Duodenal mucosa (tissue), 2 donors: Measurements from ENCODE around the gene SMYD2.

Experiments
- H3K27ac ChIP-seq: one replicate; pipeline ENCODE4 v1.7.0; 2013; ENCODE audit warnings: low read depth, low read length
- H3K27me3 ChIP-seq, 2 donors: one replicate each; pipeline ENCODE4 v1.7.0; 2013; ENCODE audit warnings: low read length in 2 of 2, control low read depth in 1 of 2; ENCODE audit not compliant: insufficient read depth in 2 of 2, control insufficient read depth in 1 of 2
- H3K36me3 ChIP-seq, 2 donors: one replicate each; pipeline ENCODE4 v1.7.0; 2013; ENCODE audit warnings: low read length in 2 of 2, control low read depth in 1 of 2; ENCODE audit not compliant: insufficient read depth in 2 of 2, control insufficient read depth in 1 of 2
- H3K4me1 ChIP-seq, 2 donors: one replicate each; pipeline ENCODE4 v1.7.0; 2013; ENCODE audit warnings: low read length in 2 of 2, control low read depth in 1 of 2; ENCODE audit not compliant: insufficient read depth in 2 of 2, control insufficient read depth in 1 of 2
- H3K4me3 ChIP-seq, 2 donors: one replicate each; pipeline ENCODE4 v1.7.0; 2013; ENCODE audit warnings: low read length in 2 of 2, low read depth in 1 of 2
- H3K9ac ChIP-seq, 2 donors: one replicate each; pipeline ENCODE4 v1.7.0; 2013; ENCODE audit warnings: low read length in 2 of 2, low read depth in 1 of 2
- H3K9me3 ChIP-seq, 2 donors: one replicate each; pipeline ENCODE4 v1.7.0; 2013; ENCODE audit warnings: low read length in 2 of 2, control low read depth in 1 of 2; ENCODE audit not compliant: control insufficient read depth in 1 of 2

SMYD2 gene

DNA sequence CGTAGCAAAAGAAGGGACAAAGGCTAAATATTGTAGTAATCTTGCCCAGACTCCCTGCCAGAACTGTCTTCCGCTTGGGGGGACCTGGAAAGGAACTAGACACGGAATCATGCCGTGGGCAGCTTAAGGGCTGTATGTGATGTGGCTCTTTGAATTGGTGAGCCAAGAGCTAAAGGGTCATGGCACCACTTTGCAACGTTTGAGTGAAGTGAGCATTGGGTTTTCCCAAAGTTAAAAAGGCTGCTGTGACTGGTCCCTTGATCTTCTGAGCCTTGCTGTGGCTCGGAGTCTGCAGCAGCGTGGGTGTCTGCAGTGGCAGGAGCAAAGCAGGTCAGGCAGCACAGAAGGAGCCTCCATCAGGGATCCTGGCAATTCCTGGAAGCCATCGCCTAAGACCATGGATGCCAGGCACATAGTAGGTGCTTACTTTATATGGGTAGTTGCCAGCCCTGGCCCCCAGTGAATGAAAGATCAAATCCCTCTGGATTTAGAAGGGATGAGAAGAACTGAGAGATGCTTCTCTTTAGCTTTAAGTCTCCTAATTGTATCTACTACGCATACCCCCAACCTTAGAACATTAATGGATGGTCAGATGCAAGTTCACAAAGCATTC lies 1.8 kb downstream of the SMYD2 start:
- no peak overlapping the region for H3K27ac ChIP-seq
- H3K36me3 ChIP-seq: no peaks in the 10 kb centered on the region
- peaks cover 20 to 22% of the 10 kb centered on the region in 2 donors for H3K4me1 ChIP-seq
- no peaks in the 10 kb centered on the region for H3K9me3 ChIP-seq
- H3K4me3 ChIP-seq: peak overlapping the region in 1 of 2 donors; percentile 93
- H3K9ac ChIP-seq: peak overlapping the region in 1 of 2 donors; percentile 77
- H3K27me3 ChIP-seq: no peaks in the 10 kb centered on the region

DNA sequence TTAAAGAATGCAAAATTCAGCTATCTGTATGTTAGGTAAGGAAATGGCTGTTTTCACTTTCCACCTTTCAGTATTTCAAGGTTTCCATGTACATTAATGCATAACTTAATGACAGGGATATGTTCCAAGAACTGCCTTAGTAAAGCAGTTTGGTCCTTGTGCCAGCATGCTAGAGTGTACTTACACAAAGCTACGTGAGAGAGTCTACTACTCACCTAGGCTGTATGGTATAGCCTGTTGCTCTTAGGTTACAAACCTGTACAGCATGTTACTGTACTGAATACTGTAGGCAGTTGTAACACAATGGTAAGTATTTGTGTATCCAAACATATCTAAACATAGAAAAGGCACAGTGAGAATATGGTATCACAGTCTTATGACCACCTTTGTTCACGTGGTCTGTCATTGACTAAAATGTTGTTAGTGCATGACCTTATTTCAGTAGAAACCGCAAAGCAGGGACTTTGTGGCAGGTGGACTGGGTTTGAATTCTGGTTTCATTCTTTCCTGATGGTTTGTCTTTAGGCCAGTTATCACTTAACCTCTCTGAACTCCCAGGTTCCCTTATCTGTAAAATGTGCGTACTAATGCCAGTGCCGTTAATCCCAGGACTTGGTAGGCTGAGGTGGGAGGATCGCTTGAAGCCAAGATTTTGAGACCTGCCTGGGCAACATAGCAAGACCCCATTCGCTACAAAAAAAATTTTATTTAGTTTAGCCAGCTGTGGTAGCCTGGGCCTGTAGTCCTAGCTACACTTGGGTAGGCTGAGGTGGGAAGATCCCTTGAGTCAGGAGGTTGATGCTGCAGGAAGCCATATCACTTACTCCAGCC lies 4.9 kb downstream of the SMYD2 start:
- Histone ChIP-seq H3K9me3 (no peaks in the 10 kb centered on the region), H3K9ac (no peak overlapping the region), H3K27me3 (no peaks in the 10 kb centered on the region), H3K4me1 (peaks cover 14 to 15% of the 10 kb centered on the region in 2 donors), H3K27ac (no peak overlapping the region), H3K4me3 (no peak overlapping the region), H3K36me3 (no peaks in the 10 kb centered on the region)

DNA sequence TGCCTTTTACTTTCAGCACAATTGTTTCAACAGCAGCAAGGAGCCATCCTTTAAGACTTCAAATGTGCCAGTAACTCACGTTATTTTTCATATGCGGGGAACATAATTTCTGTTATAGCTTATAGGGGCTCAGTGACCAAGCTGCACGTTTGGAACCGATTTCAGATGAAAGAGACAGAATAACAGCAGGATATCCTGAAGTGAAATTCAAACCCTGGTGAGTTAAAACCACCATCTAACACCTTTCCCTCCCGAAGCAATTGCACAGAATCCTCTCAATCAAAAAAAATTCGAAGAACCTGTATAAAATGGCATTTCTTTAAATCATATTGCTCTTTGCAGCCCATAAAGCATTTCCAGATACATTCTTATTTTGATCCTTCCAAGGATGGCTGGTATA lies 6.9 kb downstream of the SMYD2 start:
- H3K9ac ChIP-seq: no peak overlapping the region
- H3K4me1 ChIP-seq: peaks cover 0 to 9% of the 10 kb centered on the region in 2 donors
- no peaks in the 10 kb centered on the region for H3K27me3 ChIP-seq
- H3K9me3 ChIP-seq: no peaks in the 10 kb centered on the region
- H3K27ac ChIP-seq: no peak overlapping the region
- H3K36me3 ChIP-seq: no peaks in the 10 kb centered on the region
- no peak overlapping the region for H3K4me3 ChIP-seq

DNA sequence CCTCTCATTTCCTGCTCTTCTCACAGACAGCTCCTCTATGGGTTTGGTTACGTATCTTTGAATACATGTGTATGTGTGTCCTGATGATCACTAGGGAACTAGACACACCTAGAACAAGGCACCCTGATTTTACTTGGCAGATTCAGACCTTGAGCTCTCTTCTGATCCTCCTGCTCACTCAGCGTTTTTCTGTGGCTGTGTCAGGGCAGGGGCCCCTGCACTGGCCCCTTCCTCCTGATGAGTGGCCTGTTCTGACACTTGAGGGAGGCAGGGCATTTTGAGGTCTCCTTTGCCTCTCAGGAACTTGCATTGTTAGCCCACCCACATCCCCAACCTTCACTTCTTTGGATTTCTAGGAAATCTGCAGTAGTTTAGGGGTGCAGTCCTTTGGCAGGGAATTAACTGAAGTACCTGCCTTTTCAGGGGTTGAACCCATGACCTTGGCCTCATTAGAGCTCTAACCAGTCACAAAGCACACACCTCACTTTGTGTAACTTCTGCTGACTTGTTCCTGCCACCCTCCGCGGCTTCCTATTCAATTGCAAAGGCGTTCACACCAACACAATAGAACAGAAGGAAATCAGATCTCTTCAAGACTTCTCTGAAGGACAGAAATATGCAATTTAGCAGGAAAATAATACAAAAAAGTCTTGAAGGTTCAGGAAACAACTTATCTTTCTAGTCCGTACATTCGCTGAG lies 8.8 kb downstream of the SMYD2 start:
- H3K36me3 ChIP-seq: no peaks in the 10 kb centered on the region
- H3K4me3 ChIP-seq: no peak overlapping the region
- no peak overlapping the region for H3K27ac ChIP-seq
- peaks cover 0 to 9% of the 10 kb centered on the region in 2 donors for H3K4me1 ChIP-seq
- no peaks in the 10 kb centered on the region for H3K27me3 ChIP-seq
- H3K9me3 ChIP-seq: no peaks in the 10 kb centered on the region
- H3K9ac ChIP-seq: no peak overlapping the region

DNA sequence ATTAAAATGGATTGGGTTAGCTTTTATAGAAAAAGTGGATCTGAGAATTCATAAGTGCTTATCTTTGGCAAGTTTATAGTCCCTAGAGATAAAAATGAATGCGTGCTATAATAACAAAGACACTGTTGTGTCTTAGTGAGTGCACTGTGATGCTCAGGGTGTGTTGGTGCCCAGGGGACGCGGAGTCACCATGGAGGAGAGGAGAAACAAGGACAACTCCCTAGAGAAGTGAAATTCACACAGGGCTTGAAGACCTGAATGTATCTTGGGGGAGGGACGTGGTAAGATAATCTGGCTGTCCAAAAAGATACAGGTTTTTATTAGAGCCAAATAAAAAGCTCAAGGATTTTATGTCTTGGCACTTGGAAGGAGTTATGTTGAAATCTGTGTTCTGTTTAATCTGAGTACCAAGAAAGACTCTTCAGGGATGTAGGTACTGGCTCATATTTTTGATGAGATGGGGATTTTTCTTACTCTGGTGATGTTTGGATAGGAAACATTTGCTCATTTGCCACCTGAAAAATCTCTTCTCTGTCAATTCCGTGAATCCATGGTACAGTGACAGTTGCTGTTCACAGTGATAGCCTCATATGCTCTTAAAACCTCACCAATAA lies 9.6 kb downstream of the SMYD2 start:
- Histone ChIP-seq H3K9me3 (no peaks in the 10 kb centered on the region), H3K4me3 (no peak overlapping the region), H3K9ac (no peak overlapping the region), H3K36me3 (no peaks in the 10 kb centered on the region), H3K4me1 (peaks cover 0 to 5% of the 10 kb centered on the region in 2 donors), H3K27ac (no peak overlapping the region), H3K27me3 (no peaks in the 10 kb centered on the region)

DNA sequence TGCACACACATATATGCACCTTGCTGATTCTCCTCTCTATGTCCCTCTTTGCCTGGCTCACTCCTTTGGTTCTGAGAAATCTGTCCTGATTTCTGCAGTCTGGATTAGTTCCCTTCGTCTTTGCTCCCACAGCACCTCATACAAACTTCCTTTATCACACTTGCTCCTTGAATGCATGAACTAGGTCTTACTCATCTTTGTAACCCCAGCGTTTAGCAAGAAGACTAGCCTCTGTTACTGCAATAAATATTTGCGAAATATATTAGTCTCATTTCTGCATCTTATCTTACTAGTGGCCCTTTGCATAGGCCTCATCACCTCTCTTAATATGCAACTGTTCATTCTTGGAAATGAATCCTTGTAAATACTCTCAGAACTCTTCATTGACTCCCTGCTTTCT lies 11.4 kb downstream of the SMYD2 start:
- H3K4me3 ChIP-seq: no peak overlapping the region
- no peaks in the 10 kb centered on the region for H3K36me3 ChIP-seq
- H3K27ac ChIP-seq: no peak overlapping the region
- H3K27me3 ChIP-seq: no peaks in the 10 kb centered on the region
- H3K9ac ChIP-seq: no peak overlapping the region
- H3K4me1 ChIP-seq: no peaks in the 10 kb centered on the region
- H3K9me3 ChIP-seq: no peaks in the 10 kb centered on the region

DNA sequence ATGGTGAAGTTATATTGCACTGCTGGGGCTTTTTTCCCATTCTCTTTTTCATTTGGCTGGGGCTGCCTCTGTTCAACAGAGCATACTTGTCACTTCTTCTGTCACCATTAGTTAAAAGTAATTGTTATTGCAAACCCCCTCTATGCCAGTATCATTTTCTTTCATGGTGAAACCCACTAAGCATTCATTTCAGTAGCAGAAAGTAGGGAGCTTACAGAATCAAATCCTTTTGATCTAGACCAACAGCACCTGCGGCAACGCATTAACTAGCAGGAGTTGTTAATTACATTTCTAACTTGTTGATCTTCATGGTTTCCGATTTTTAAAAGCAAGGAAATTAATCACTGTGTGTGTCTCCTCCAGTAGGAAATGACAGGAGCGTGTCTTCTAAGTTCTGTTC lies 15.0 kb downstream of the SMYD2 start:
- no peaks in the 10 kb centered on the region for H3K9me3 ChIP-seq
- H3K4me1 ChIP-seq: no peaks in the 10 kb centered on the region
- no peak overlapping the region for H3K27ac ChIP-seq
- H3K27me3 ChIP-seq: no peaks in the 10 kb centered on the region
- no peaks in the 10 kb centered on the region for H3K36me3 ChIP-seq
- H3K9ac ChIP-seq: no peak overlapping the region
- H3K4me3 ChIP-seq: no peak overlapping the region

DNA sequence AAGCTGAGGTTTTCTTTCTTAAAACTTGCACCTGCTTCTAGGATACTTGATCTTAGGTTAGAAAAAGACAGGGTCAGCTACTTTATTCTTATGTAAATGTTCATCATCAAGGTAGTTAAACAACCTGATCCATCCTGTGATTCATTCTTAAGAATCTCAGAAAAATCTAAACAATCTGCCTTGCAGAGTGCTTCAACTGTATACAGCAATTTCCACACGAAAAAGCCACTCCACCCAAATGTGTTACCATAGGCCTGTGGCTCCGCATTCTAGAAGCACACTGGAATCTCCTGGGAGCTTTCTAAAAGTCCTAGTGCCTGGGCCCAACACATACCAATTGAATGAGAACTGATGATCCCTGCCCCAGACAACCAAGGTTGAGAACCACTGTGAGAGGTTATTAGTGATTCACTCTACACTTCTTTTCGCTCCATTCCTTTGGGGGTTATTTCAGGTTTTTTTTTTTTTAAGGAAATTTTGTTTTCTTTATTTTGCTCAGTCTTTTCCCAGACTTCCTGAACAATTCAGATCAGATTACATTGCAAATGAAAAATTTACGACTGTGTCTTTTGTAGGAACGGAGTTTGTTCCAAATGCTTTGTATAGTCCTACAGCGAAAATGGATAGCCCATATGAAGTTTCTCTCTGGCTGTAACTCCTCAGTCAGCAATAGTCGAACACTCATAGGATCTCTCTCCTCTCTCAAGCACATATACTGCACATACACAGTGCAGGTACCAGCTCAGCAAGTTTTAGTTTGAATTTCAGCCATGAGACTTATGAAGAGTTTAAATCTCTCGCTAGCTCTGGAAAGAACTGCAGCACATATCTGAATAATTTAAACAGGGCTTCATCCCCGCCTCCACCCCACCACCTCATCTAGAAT lies 16.1 kb downstream of the SMYD2 start:
- Histone ChIP-seq H3K9me3 (no peaks in the 10 kb centered on the region), H3K27me3 (no peaks in the 10 kb centered on the region), H3K4me3 (no peak overlapping the region), H3K4me1 (no peaks in the 10 kb centered on the region), H3K9ac (no peak overlapping the region), H3K36me3 (no peaks in the 10 kb centered on the region), H3K27ac (no peak overlapping the region)

DNA sequence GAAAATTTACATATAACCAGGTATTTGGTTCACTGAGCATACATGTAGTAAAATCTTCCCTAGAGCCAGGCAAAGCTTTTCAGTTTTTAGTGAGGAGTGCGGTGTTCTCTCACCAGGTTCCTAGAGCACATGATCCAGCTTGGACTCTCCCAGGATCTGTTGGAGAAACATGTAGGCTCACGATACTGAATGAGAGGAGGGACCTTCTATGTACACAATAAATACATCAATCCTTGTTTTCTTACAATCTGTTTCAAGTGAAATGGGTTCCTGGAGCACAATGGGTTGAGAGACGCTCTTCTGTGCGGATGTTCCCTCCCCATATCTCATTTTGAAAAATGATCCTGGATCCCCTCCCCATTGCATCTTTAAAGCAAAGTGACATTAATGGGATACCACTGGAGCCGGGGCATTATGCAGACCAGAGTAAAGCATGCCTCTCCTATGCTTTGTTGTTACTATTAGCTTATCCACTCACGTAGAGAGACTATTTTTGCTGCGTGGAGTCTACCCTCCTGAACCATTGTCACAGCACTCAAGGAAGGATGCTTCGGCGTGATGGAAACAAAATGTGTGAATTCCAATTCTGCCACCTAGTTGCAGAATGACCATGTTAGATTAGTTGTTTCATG lies 19.3 kb downstream of the SMYD2 start:
- Histone ChIP-seq H3K36me3 (peaks cover 0 to 3% of the 10 kb centered on the region in 2 donors), H3K9me3 (no peaks in the 10 kb centered on the region), H3K9ac (no peak overlapping the region), H3K4me1 (no peaks in the 10 kb centered on the region), H3K27ac (no peak overlapping the region), H3K4me3 (no peak overlapping the region), H3K27me3 (no peaks in the 10 kb centered on the region)
